ENCODE data around the gene PAFAH1B2. TPM values are rescaled to one million over a fixed set of nuclear protein-coding genes. Genes with fewer than 3 reads are reported as not detected.
"Not testable (repeated sequence)": the region's sequence is repeated elsewhere in the genome, so short reads cannot be mapped to it uniquely, and the experiment has no call there.

PAFAH1B2 gene
- total RNA-seq, 1 experiment from 2014 or later: 125 TPM

GRCh38 chr11:117202386-117203068, 58.4 kb downstream of the PAFAH1B2 start:
- no peak for DNase-seq (ENCODE audit: low read depth)

- DNase-seq (ENCODE audit: low read depth): no peak
Observed at GRCh38 chr11:117203069-117203407, 59.0 kb downstream of the PAFAH1B2 start.

- DNase-seq (ENCODE audit: low read depth): no peak
Observed at GRCh38 chr11:117204283-117205080, 60.4 kb downstream of the PAFAH1B2 start.

- DNase-seq (ENCODE audit: low read depth): no peak
Observed at GRCh38 chr11:117205211-117205818, 61.2 kb downstream of the PAFAH1B2 start.

- DNase-seq (ENCODE audit: low read depth): not testable (repeated sequence)
Observed at GRCh38 chr11:117206111-117206510, 62.0 kb downstream of the PAFAH1B2 start.

GRCh38 chr11:117206859-117207258, 62.8 kb downstream of the PAFAH1B2 start:
- not testable (repeated sequence) for DNase-seq (ENCODE audit: low read depth)

GRCh38 chr11:117207481-117207880, 63.4 kb downstream of the PAFAH1B2 start:
- DNase-seq (ENCODE audit: low read depth): not testable (repeated sequence)

- not testable (repeated sequence) for DNase-seq (ENCODE audit: low read depth)
Observed at GRCh38 chr11:117208710-117209109, 64.6 kb downstream of the PAFAH1B2 start.

- not testable (repeated sequence) for DNase-seq (ENCODE audit: low read depth)
Observed at GRCh38 chr11:117209351-117210125, 65.5 kb downstream of the PAFAH1B2 start.

GRCh38 chr11:117210620-117211019, 66.5 kb downstream of the PAFAH1B2 start:
- DNase-seq (ENCODE audit: low read depth): no peak

GRCh38 chr11:117212697-117213355, 68.7 kb downstream of the PAFAH1B2 start:
- no peak for DNase-seq (ENCODE audit: low read depth)

GRCh38 chr11:117214404-117215110, 70.5 kb downstream of the PAFAH1B2 start:
- no peak for DNase-seq (ENCODE audit: low read depth)

GRCh38 chr11:117217141-117218084, 73.3 kb downstream of the PAFAH1B2 start:
- DNase-seq (ENCODE audit: low read depth): no peak

GRCh38 chr11:117218133-117218915, 74.2 kb downstream of the PAFAH1B2 start:
- no peak for DNase-seq (ENCODE audit: low read depth)

- DNase-seq (ENCODE audit: low read depth): no peak
Observed at GRCh38 chr11:117219001-117219400, 74.9 kb downstream of the PAFAH1B2 start.

- DNase-seq (ENCODE audit: low read depth): no peak
Observed at GRCh38 chr11:117219455-117219854, 75.4 kb downstream of the PAFAH1B2 start.

GRCh38 chr11:117219995-117220394, 75.9 kb downstream of the PAFAH1B2 start:
- DNase-seq (ENCODE audit: low read depth): no peak

- DNase-seq (ENCODE audit: low read depth): no peak
Observed at GRCh38 chr11:117220568-117220967, 76.5 kb downstream of the PAFAH1B2 start.

Measured in RPMI7951 (cell line).